Pancreas (tissue), 10 donors: ENCODE data around the gene CXCR3. TPM values are rescaled to one million over a fixed set of nuclear protein-coding genes. Genes with fewer than 3 reads are reported as not detected.
"Not testable (repeated sequence)": the region's sequence is repeated elsewhere in the genome, so short reads cannot be mapped to it uniquely, and the experiment has no call there.

Source experiments
- ATAC-seq, 4 donors: fragments of 200-7000 bp; cut with Tn5 transposase; one replicate each; pipeline versions ENCODE4 v1.8.0 to v1.9.1; 2020; ENCODE audit warnings: mild to moderate bottlenecking in 4 of 4, moderate library complexity in 4 of 4
- DNase-seq, 6 donors: peaks; one replicate each; pipeline ENCODE4 v3.0.0-alpha.2; 2020
- FAIRE-seq: peaks from 2 replicates; lab custom pipeline; 2012; peaks lifted over from hg19 to GRCh38; lab: Jason Lieb, UNC
- H3K27ac ChIP-seq, 4 donors: fragments of 200-600 bp; sonication (generic); 1 replicate in 3 of 4; 2 replicates in 1 of 4; pipeline versions ENCODE4 v1.5.0 to v1.8.0; 2020
- H3K27me3 ChIP-seq, 4 donors: fragments of 200-600 bp; one replicate each; pipeline ENCODE4 v1.8.0; 2021
- H3K36me3 ChIP-seq, 3 donors: fragments of 200-600 bp; sonication (generic) in 1 of 3; one replicate each; pipeline versions ENCODE4 v1.5.0 to v1.8.0; 2020 to 2021
- H3K4me1 ChIP-seq, 3 donors: fragments of 200-600 bp; one replicate each; pipeline ENCODE4 v1.8.0; 2021
- H3K4me3 ChIP-seq, 4 donors: fragments of 200-600 bp; sonication (generic) in 2 of 4; one replicate each; pipeline versions ENCODE4 v1.5.0 to v1.8.0; 2020 to 2021
- H3K9me3 ChIP-seq, 4 donors: fragments of 200-600 bp; one replicate each; pipeline ENCODE4 v1.8.0; 2021
- WGBS, 2 donors: extraction: QIAGEN DNeasy Blood & Tissue Kit; methylation state at CpG; one replicate each; pipeline ENCODE4 v1.1.7; 2013; 5-methylcytosine and 5-hydroxymethylcytosine counted together
- intact Hi-C, 3 donors: fragments of 100-400 bp; cut with DNase I; formaldehyde crosslinking; loops; one replicate each; pipeline versions ENCODE4 v1.11.1 to v1.14.2; 2022
- polyA plus RNA-seq, 2 donors: library from polyadenylated mRNA; stranded (reverse); fragments of 200-250 nt; gene quantifications; one replicate each; pipeline ENCODE4 v1.2.3, GENCODE V29; 2013
- total RNA-seq, 6 donors: library from RNA; stranded (reverse); fragmentation: NEBNext Ultra II Directional in 4 of 6; extraction: Animal tissue kit (Norgen Biotek cat#: 25700) in 4 of 6; gene quantifications; one replicate each; pipeline versions ENCODE4 v1.2.1 to v1.2.4, GENCODE V29; 2021 to 2023
- TF ChIP-seq, protein P1 (sequence below), 4 donors: fragments of 200-600 bp; sonication (generic) in 3 of 4; IDR thresholded peaks; one replicate each; pipeline versions ENCODE4 v1.5.0 to v1.8.0; 2021; ENCODE audit warnings: antibody characterized with exemption in 4 of 4
- donor health status: healthy with polysubstance abuse.
- donor health status: DM: no; HTN: no; CAD: no; lungs with moderate emphysema.
- donor health status: DM: no; HTN: no; CAD: no.
- donor health status: control.
- donor health status: control.
- donor health status: Bipolar disorder and iron deficiency.
- donor health status: DM: yes; HTN: yes; CAD: no.
- donor health status: DM: no; HTN: no; CAD: no.
- donor health status: DM: no; HTN: no; CAD: no.
- donor health status: DM: yes; HTN: yes; CAD: no.

CXCR3 gene
- total and polyA plus RNA-seq, 8 donors, result 0.11 to 0.52 (median 0.24) TPM; not detected in 3

DNA sequence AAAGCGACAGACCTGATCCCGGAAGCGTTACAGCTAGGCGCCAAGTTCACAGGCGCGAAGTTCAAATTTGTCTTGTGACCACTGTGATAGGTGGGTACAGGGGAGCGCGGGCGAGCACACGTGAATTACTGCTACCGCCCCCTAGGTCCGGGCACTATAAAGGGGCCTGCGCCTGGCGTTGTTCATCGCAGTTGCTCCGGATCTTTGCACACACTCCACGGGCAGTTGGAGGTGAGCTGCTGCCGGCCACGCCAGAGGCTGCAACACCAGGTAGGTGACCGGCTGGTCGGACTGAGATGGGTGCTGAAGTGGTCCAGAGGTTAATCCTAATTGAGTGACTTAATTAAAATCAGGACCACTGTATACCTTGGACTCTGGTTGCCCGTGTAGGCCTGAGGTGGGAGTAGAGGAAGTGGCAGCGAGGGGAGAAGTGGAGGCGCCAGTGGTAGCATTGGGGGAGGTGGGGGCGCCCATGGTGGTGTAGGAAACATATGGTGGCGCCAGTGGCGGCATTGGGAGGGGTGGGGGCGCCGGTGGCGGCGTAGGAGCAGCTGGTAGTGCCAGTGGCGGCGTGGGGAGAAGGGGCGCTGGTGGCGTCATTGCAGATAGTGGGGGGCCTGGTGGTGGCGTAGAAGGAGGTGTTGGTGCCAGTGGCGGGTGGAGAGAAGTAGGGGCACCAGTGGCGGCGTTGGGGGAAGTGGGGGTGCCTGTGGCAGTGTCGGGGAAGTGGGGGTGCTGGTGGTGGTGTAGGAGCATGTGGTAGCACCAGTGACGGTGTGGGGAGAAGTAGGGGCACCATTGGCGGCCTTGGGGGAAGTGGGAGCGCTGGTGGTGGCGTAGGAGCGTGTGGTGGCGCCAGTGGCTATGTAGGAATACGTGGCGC lies 39.8 kb downstream of the CXCR3 start, which contains the start of gene GCNA:
TSS of gene GCNA (plus strand) at position 185 of the 883 bp plus-strand sequence. CDS start 2,385 bp downstream, outside the sequence.
- peak in 1 of 4 donors; percentile 19 for ATAC-seq
- DNase-seq, result peak in 1 of 6 donors; percentile 55
- WGBS, 2 donors, result 95 to 98% methylated on average over 46 to 48 of the region's 48 CpGs
- no peak for FAIRE-seq
- Histone ChIP-seq H3K4me1 (no peaks in the 10 kb centered on the region), H3K36me3 (peaks cover 2 to 10% (median 4%) of the 10 kb centered on the region in 3 donors), H3K27me3 (no peaks in the 10 kb centered on the region), H3K9me3 (no peaks in the 10 kb centered on the region), H3K27ac (no peak within 1 kb of the TSS), H3K4me3 (no peak within 1 kb of the TSS)
- TF ChIP-seq, protein P1, sequence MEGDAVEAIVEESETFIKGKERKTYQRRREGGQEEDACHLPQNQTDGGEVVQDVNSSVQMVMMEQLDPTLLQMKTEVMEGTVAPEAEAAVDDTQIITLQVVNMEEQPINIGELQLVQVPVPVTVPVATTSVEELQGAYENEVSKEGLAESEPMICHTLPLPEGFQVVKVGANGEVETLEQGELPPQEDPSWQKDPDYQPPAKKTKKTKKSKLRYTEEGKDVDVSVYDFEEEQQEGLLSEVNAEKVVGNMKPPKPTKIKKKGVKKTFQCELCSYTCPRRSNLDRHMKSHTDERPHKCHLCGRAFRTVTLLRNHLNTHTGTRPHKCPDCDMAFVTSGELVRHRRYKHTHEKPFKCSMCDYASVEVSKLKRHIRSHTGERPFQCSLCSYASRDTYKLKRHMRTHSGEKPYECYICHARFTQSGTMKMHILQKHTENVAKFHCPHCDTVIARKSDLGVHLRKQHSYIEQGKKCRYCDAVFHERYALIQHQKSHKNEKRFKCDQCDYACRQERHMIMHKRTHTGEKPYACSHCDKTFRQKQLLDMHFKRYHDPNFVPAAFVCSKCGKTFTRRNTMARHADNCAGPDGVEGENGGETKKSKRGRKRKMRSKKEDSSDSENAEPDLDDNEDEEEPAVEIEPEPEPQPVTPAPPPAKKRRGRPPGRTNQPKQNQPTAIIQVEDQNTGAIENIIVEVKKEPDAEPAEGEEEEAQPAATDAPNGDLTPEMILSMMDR (IDR thresholded peaks at IDR 0.05), result no peak
- intact Hi-C loops, result no loop called here

DNA sequence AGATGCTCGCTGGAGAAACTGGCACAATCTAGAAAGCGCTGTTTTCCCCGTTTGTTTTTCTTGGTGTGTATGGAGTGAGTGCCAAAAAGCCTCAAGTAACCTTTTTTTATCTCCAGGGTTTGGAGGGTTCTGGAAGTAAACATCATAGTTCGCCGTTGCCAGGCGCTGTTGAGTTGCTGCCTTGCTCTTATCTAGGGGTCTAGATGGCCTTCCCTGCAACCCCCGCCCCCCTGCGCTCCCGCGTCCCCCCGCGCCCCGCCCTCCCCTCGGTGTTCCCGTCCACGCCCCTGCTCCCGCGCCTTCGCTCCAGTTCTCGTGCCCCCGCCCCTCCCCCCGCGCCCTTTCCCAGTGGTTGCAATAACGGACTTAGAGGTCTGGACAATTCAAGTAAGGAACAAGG lies 40.6 kb downstream of the CXCR3 start:
- DNase-seq (no peak), FAIRE-seq (no peak), ATAC-seq (no peak)
- Histone ChIP-seq H3K4me3 (no peak overlapping the region), H3K27me3 (no peaks in the 10 kb centered on the region), H3K36me3 (peaks cover 2 to 15% (median 8%) of the 10 kb centered on the region in 3 donors), H3K4me1 (no peaks in the 10 kb centered on the region), H3K9me3 (no peaks in the 10 kb centered on the region), H3K27ac (no peak overlapping the region)
- intact Hi-C loops, result no loop called here
- TF ChIP-seq, protein P1 (IDR thresholded peaks at IDR 0.05), result no peak
- WGBS, 2 donors, result 87 to 93% methylated on average over 24 of the region's 24 CpGs

DNA sequence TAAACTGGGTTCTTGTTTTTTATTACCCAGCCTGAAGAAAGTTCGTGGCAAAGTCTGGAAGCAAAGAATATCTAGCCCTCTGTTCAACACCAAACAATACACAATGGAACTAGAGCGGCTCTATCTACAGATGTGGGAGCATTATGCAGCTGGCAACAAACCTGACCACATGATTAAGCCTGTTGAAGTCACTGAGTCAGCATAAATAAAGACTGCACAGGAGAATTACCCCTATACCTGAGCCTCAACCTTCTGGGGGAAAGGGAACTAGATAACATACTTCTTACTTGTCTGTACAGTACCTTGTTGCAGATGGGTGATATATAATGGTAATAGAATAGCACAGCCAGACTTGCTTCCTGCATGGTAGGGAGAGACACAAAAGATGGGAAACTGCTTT lies 44.7 kb downstream of the CXCR3 start:
- Histone ChIP-seq H3K9me3 (no peaks in the 10 kb centered on the region), H3K4me3 (no peak overlapping the region), H3K4me1 (no peaks in the 10 kb centered on the region), H3K27ac (no peak overlapping the region), H3K36me3 (peaks cover 2 to 25% (median 11%) of the 10 kb centered on the region in 3 donors), H3K27me3 (no peaks in the 10 kb centered on the region)
- 55 to 78% methylated on average over 2 of the region's 2 CpGs for WGBS, 2 donors
- DNase-seq (no peak), ATAC-seq (no peak), FAIRE-seq (no peak)
- TF ChIP-seq, protein P1 (IDR thresholded peaks at IDR 0.05), result no peak
- intact Hi-C loops, result no loop called here

DNA sequence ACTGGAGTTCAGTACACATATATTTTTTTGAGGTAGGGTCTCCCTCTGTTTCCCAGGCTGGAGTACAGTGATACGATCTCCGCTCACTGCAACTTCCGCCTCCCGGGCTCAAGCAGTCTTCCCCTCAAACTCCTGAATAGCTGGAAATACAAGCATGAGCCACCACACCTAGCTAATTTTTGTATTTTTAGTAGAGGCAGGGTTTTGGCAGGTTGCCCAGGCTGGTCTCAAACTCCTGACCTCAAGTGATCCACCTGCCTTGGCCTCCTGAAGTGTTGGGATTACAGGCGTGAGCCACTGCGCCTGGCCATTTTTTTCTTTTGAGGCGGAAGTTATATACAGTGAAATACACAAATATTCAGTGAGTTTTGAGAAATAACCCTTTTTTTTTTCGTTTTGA lies 46.9 kb downstream of the CXCR3 start:
- H3K9me3 ChIP-seq, intact Hi-C loops, FAIRE-seq, H3K4me3 ChIP-seq, ATAC-seq, H3K27ac ChIP-seq, H3K27me3 ChIP-seq, H3K4me1 ChIP-seq, DNase-seq: not testable (repeated sequence)
- 84 to 96% methylated on average over 8 of the region's 8 CpGs for WGBS, 2 donors
- peaks cover 2 to 37% (median 11%) of the 10 kb centered on the region in 3 donors for H3K36me3 ChIP-seq

Other genes starting within 250 kb of the CXCR3 start
- gene OGT, start 85.4 kb downstream of the CXCR3 start, total RNA-seq, result 100 to 1,000 TPM in 1 of 6 donors, 10 to 100 TPM in 5; 47.8 to 118 (median 69.4) TPM
- gene OGT, start 85.4 kb downstream of the CXCR3 start, polyA plus RNA-seq, result 10 to 100 TPM; 84.2 to 87.9 TPM
- gene GCNA, start 40.1 kb downstream of the CXCR3 start, total RNA-seq, result 1 to 10 TPM in 2 of 6 donors, under 1 TPM in 4; 0.63 to 2.0 (median 0.89) TPM
- 1 to 10 TPM; 1.5 to 3.1 TPM for gene GCNA, start 40.1 kb downstream of the CXCR3 start, polyA plus RNA-seq
- not detected for gene CXorf49, start 99.8 kb upstream of the CXCR3 start, total RNA-seq
- gene CXorf49, start 99.8 kb upstream of the CXCR3 start, polyA plus RNA-seq, result not detected
- gene CXorf49B, start 144.8 kb upstream of the CXCR3 start, total RNA-seq, result not detected
- gene CXorf49B, start 144.8 kb upstream of the CXCR3 start, polyA plus RNA-seq, result not detected